ENCODE results near the gene RYR2.

RYR2 gene

GRCh38 chr1:237692255-237692654 lies 650.3 kb downstream of the RYR2 start:
- DNase-seq = no peak

DNA sequence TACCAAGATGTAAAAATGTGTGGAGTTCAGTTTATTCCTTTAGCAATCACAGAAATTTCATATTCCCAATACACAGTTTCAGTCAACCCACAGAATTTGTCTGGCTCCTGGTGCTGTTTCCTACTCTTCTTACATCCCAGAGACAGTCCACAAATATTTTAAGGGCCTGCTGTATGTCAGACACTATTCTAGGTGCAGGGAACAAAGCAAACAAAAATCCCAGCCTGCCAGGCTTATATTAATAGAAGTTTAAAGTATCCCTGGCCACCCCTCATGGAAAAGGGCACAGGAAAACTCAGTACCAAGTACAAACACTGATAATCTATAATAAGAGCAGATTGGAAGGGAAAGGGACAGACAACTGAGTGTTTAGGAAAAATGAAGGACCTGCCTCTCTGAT lies 653.9 kb downstream of the RYR2 start:
- no peak for DNase-seq

GRCh38 chr1:237700181-237700580 lies 658.2 kb downstream of the RYR2 start:
- DNase-seq = no peak

- peak; percentile 10 for DNase-seq
Observed at GRCh38 chr1:237701534-237701933, 659.5 kb downstream of the RYR2 start.

- peak; percentile 19 for DNase-seq
Observed at GRCh38 chr1:237702161-237702560, 660.2 kb downstream of the RYR2 start.

GRCh38 chr1:237705462-237705861 lies 663.5 kb downstream of the RYR2 start:
- no peak for DNase-seq

- no peak for DNase-seq
Observed at GRCh38 chr1:237709355-237709754, 667.4 kb downstream of the RYR2 start.

- DNase-seq = no peak
Observed at GRCh38 chr1:237711281-237711680, 669.3 kb downstream of the RYR2 start.

- DNase-seq = no peak
Observed at GRCh38 chr1:237712082-237712481, 670.1 kb downstream of the RYR2 start.

DNA sequence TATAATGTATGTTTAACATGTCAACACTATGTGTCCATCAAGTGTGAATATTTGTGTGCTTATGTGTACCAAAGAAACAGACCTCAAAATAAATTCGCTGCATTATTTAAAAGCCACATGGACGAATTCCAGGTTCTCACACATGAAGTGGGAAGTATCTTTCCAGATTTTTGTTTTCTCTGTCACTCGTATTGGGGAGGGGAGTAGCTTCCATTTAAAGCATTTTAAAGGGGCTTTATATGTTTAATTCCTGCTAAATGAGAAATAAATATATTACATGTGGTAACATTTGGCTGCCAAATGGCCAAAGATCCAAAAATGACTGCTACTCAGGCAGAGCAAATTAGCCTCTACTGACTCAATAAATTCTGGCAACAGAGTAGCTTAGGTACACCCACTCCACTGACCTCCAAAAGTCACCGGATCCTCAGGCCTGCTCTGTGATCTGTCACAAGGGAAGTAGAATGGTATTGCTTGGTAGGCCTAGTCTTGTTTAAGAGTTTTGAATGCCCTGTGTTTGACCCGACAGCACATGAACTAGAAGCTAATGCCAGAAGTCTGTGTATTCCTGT lies 670.7 kb downstream of the RYR2 start:
- no peak for DNase-seq

DNA sequence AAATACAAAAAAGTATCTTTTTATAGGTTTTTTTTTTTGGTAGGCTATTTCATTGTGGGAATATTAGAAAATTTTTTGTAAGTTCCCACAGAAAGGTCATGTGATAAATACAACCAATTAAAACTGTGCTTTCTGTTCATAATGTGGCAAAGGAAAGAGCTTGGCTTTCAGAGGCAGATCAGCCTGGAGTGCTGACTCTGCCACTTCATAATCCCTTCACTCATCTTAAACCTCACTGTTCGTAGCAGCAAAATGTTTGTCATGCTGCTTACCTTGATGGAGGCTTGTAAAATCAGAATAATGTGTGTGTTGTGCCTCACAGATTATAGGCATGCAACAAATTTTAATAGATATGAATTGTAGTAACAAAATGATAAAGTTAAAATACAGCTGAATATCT lies 671.9 kb downstream of the RYR2 start:
- DNase-seq = no peak

DNA sequence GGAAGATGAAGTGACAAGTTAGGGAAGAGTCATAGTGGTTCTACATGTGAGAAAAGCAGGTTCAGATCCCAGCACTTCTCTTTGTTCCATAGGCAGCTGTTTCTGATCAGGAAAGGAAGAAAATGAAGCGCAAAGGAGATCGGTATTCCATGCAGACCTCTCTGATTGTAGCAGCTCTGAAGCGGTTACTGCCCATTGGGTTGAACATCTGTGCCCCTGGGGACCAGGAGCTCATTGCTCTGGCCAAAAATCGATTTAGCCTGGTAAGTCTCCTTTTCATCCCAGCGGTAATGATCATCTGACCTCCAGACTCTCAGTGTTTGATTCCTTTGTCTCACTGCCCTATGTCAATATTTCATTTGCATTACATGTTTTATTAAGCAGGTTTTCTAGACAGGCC lies 675.1 kb downstream of the RYR2 start:
- no peak for DNase-seq

GRCh38 chr1:237730826-237731350 lies 688.9 kb downstream of the RYR2 start:
- DNase-seq = no peak

DNA sequence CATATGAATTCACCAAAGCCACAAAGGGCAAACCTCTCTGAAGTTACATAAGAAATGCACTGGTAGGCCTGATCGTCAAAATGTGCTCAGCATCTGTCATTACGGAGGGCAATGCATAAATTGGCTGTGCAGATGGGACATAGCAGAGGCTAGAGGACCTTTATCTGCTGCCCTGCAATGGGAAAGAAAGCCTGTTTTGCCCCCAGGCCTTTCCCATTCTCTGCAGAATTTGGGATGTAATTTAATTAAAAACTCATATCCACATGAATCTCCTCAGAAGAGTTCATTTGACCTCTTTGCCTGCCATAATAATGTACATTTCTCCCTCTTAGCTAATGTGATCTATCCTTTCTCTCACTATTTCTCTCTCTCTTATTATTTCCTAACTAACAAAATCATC lies 690.7 kb downstream of the RYR2 start:
- no peak for DNase-seq

DNA sequence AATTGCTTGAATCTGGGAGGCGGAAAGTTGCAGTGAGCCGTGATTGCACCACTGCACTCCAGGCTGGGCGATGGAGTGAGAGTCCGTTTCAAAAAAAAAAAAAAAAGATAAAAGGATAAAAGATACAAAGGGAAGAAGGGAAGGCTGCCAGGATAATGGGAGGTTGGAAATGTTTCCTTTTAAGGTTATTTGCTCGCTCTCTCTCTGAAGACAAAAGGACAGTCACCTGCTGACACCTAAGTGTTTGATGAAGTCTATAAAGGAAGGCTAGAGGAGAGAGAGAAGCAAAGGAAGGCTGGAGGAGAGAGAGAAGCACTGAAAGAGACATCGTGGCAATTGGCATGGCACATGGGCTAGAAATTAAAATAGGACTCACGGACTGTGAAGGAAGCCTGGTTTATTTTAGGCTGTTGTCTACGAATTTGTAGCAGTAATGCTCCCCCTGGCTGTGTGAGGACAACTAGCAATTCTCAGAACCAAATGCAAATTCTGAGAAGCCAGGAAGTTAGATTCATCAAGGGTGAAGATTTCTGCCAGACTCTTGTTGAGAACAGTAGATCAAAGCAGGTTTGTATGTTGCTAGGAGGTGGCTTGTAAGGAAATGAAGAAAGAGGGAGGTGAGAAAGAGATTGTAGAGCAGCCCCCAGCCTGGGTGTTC lies 694.5 kb downstream of the RYR2 start:
- no peak for DNase-seq

DNA sequence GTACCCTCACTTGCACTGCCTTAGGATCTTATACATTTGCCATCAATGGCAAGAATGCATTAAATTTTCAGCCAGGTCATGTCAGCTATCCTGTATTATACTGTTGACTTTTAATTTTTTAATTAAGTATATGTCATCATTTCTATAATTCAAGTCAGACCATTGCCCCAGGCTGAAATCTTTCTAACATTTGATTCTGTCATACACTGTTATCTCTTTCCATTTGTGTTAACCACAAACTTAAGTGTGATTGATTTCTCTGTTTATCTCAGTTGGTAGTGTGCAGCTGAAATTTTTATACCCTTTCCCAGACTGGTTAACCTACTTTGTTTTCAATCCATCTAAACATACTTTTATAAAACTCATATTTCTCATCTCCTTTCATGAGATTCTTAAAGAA lies 695.5 kb downstream of the RYR2 start:
- no peak for DNase-seq

DNA sequence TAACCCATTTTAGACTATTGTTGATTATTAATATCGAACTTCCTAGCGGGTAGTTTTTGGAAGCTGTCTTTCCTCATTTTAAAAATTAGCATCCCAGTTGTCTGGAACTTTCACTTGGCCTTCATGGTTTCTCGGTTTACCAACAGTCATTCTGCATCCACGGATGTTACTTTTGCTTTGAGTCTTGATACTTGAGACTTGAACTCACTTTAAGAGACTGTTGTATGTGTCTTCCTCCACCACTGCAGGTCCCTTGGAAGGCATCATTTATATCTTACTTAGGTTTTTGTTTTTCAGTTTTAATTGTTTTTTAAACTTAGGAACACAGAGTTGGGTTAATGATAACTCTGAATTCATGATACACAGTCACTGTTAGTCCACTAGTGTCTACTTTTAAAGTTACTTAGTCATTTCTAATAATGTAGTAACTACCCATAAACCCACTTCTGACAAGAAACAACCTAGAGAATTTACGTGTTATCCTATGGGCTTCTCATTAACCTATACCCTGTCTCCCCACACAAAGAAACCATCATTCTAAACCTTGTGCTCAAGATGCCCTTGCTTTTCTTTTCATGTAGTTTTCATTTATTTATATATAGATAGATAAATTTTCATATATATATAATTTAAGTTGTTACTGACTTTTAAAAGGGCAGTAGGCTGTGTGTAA lies 696.1 kb downstream of the RYR2 start:
- no peak for DNase-seq

- no peak for DNase-seq
Observed at GRCh38 chr1:237740846-237741245, 698.9 kb downstream of the RYR2 start.

DNA sequence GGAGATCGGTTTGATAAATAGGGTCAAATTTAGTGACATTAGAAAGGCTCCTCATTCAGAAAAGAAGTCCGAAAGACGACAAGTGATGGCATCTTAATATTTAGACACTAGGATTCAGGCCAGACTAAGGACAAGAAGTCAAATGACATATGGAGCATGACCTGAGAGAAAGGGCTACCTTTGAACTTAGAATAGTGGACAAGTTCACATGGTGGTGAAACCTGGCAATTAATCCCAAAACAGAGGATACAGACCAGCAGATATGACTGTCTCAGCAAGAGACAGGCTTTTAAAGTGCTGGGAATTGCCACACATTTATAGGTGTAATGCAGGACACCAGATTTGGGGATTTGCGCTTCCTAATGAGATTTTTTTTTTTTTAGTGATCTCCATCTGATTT lies 703.6 kb downstream of the RYR2 start:
- DNase-seq = no peak

DNA sequence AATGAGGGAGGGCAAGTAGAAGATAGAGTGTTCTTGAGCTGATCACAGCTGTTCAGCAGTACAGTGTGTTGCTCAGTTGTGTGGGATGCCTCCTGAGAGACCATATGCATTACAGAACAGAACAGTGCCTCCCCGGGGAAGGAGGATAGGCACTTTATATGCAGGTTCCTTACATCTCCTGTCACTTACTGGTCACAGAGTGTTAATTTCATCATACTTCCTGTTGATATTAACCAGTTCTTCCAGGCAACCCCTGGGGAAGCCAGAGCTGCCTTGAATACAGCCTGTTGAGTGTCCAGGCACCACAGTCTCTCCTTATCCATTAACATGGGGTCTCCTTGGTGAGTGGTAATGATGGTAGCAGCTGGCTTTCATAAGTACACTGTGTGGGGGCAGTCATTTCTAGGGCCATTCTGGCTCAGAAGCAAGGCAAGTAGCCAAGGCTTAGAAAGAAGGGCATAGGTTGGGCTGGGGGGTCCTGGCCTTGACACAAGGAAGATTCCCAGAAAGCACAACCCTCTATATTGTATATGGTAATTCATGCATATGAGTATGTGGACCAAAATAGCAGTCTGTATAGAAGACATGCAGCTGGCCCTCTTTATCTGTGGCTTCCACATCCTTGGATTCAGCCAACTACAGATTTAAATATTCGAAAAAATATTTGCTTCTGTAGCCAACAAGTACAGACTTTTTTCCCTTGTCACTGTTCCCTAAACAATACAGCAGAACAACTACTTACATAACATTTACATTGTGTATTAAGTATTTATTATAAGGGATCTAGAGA lies 706.4 kb downstream of the RYR2 start:
- no peak for DNase-seq

- no peak for DNase-seq
Observed at GRCh38 chr1:237749122-237749521, 707.1 kb downstream of the RYR2 start.

GRCh38 chr1:237751090-237751489 lies 709.1 kb downstream of the RYR2 start:
- DNase-seq = no peak

DNA sequence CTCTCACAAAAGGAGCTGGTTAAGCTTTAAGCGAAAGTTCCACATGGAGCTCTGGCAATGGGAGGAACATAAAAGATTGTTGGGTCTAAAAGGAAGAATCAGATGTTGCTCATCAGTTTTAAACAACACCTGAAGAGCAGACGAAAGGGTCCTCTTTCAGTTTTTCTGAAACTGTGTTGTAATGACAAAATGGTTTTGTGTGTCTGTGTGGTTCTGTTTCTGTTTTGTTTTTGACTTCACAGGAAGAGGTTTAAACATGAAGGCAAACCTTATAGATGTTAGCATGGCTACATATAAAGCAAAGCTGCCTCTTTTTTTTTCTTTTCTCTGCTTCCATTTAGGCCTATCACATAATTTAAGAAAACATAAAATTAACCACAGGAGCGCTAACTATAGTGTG lies 712.6 kb downstream of the RYR2 start:
- no peak for DNase-seq
